ENCODE data around the gene NTM. TPM values are rescaled to one million over a fixed set of nuclear protein-coding genes. Genes with fewer than 3 reads are reported as not detected.

The NTM gene
- total and polyA plus RNA-seq, 8 donors, result 0.04 to 4.4 (median 0.50) TPM

DNA sequence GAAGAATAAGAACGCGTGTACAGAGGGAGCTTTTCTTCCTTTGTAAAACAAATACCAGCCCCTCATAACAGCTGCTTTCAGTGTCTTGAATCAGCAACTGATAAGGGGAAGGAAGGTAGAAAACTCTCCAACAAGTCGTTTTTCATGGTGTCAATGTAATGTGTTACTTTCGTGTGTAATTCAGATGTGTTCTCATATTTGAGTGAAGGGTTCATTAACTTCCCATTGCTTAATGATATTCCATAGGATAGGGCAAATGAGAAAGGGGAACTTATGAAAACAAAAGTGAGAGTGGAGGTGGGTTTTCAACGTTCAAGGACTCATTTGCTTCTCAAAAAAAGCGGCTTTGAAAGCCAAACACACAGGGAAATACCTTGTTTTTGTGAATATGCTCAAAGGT, 452.1 kb downstream of the NTM start:
- 25 to 35% methylated on average over 6 of the region's 6 CpGs for WGBS, 2 donors
- Histone ChIP-seq H3K27me3 (no peaks in the 10 kb centered on the region), H3K4me1 (no peaks in the 10 kb centered on the region), H3K27ac (no peak overlapping the region), H3K36me3 (no peaks in the 10 kb centered on the region), H3K9me3 (no peaks in the 10 kb centered on the region), H3K4me3 (no peak overlapping the region)
- ATAC-seq, result no peak
- TF ChIP-seq, protein P1, sequence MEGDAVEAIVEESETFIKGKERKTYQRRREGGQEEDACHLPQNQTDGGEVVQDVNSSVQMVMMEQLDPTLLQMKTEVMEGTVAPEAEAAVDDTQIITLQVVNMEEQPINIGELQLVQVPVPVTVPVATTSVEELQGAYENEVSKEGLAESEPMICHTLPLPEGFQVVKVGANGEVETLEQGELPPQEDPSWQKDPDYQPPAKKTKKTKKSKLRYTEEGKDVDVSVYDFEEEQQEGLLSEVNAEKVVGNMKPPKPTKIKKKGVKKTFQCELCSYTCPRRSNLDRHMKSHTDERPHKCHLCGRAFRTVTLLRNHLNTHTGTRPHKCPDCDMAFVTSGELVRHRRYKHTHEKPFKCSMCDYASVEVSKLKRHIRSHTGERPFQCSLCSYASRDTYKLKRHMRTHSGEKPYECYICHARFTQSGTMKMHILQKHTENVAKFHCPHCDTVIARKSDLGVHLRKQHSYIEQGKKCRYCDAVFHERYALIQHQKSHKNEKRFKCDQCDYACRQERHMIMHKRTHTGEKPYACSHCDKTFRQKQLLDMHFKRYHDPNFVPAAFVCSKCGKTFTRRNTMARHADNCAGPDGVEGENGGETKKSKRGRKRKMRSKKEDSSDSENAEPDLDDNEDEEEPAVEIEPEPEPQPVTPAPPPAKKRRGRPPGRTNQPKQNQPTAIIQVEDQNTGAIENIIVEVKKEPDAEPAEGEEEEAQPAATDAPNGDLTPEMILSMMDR (IDR thresholded peaks at IDR 0.05), result no peak
- no peak for FAIRE-seq
- intact Hi-C loops (cut with DNase I), result no loop called here
- DNase-seq, result no peak

DNA sequence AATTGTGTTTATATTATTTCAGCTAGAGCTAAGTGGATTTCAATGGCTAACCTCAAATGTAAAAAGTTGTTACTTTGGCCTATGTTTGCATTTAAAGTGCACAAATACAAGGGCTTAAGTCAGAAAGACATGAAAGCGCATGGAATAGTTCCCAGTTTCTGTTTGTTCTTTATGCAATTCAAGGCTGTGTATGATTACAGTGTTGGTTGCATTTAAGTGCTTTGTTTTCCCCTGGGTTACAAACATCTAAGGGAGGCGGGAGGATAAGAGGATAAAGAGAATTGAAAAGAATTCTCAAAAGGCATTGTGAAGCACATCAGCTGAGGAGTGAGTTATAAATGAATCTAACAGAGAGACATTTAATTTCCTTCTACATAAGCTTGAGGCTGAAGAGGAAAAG, 453.4 kb downstream of the NTM start:
- TF ChIP-seq, protein P1 (IDR thresholded peaks at IDR 0.05), result no peak
- H3K27ac ChIP-seq, result no peak overlapping the region
- H3K4me1 ChIP-seq, result no peaks in the 10 kb centered on the region
- no peaks in the 10 kb centered on the region for H3K36me3 ChIP-seq
- 50 to 62% methylated on average over 2 of the region's 2 CpGs for WGBS, 2 donors
- intact Hi-C loops (cut with DNase I), result no loop called here
- no peaks in the 10 kb centered on the region for H3K27me3 ChIP-seq
- H3K9me3 ChIP-seq, result no peaks in the 10 kb centered on the region
- no peak for DNase-seq
- no peak for ATAC-seq
- H3K4me3 ChIP-seq, result no peak overlapping the region
- no peak for FAIRE-seq

DNA sequence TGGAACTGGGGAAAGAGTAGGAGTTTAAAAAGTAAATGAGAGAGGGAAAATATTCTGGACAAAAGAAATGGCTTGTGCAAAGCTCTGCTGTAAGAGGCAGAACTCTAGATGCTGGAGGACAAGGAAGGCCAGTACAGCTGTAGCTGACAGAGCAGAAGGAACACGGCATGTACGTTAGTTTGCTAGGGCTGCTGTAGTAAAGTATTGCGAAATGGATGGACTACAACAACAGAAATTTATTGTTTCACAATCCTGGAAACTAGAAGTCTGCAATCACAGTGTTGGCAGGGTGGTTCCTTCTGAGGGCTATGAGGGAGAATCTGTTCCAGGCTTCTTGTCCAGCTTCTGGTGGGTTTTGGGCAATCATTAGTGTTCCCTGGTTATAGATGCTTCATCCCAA, 454.4 kb downstream of the NTM start:
- 57 to 69% methylated on average over 3 of the region's 3 CpGs for WGBS, 2 donors
- intact Hi-C loops (cut with DNase I), result no loop called here
- H3K4me1 ChIP-seq, result no peaks in the 10 kb centered on the region

DNA sequence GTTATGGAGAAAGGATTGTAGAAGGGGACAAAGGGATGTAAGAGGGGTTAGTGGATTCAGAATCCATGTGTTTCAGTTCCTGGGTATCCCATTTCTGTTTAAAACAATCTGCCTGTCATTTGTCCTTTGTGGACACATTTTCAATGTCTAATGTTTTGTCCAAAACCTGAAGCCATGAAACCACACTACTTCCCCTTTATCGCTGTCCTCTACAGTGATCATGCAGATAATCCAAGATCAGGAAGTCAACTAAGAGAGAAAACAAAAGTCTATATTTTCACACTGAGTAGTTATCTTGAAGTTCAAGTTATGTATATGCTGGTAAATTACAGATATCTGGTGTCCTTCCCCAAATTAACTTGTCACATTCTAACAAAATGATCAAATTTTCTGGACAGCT, 457.0 kb downstream of the NTM start:
- intact Hi-C loops (cut with DNase I), result no loop called here
- FAIRE-seq, result no peak

More for the DNA sequence above, 454.4 kb downstream of the NTM start:
- H3K27me3 ChIP-seq, result no peaks in the 10 kb centered on the region
- no peaks in the 10 kb centered on the region for H3K9me3 ChIP-seq
- no peaks in the 10 kb centered on the region for H3K36me3 ChIP-seq
- H3K4me3 ChIP-seq, result no peak overlapping the region
- H3K27ac ChIP-seq, result no peak overlapping the region
- DNase-seq (no peak), FAIRE-seq (no peak), ATAC-seq (peak in 3 of 4 donors; percentile 18 to 67 (median 22))
- TF ChIP-seq, protein P1 (IDR thresholded peaks at IDR 0.05), result no peak

DNA sequence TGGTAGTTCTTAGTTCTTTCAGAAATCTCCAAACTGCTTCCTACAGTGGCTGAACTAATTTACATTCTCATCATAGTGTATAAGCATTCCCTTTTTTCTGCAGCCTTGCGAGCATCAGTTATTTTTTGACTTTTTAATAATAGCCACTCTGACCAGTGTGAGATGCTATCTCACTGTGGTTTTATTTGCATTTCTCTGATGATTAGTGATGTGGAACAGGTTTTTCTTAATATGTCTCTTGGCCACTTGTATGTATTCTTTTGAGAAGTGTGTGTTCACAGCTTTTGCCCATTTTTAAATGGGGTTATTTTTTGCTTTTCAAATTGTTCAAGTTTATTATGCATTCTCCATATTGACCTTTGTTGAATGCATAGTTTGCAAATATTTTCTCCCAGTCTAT, 459.3 kb downstream of the NTM start:
- H3K4me1 ChIP-seq, result no peaks in the 10 kb centered on the region
- TF ChIP-seq, protein P1 (IDR thresholded peaks at IDR 0.05), result no peak
- H3K9me3 ChIP-seq, result no peaks in the 10 kb centered on the region
- no peaks in the 10 kb centered on the region for H3K36me3 ChIP-seq
- no peak for FAIRE-seq
- no peak for ATAC-seq
- DNase-seq, result no peak
- intact Hi-C loops (cut with DNase I), result no loop called here
- no peak overlapping the region for H3K4me3 ChIP-seq
- no peaks in the 10 kb centered on the region for H3K27me3 ChIP-seq
- 57 to 59% methylated on average over 1 of the region's 1 CpG for WGBS, 2 donors
- no peak overlapping the region for H3K27ac ChIP-seq

More for the DNA sequence above, 457.0 kb downstream of the NTM start:
- DNase-seq (no peak), ATAC-seq (no peak)
- Histone ChIP-seq H3K9me3 (no peaks in the 10 kb centered on the region), H3K36me3 (no peaks in the 10 kb centered on the region), H3K4me3 (no peak overlapping the region), H3K27me3 (no peaks in the 10 kb centered on the region), H3K4me1 (no peaks in the 10 kb centered on the region), H3K27ac (no peak overlapping the region)
- TF ChIP-seq, protein P1 (IDR thresholded peaks at IDR 0.05), result no peak
- 81 to 91% methylated on average over 1 of the region's 1 CpG for WGBS, 2 donors
